MCF 10A (cell line): Measurements from ENCODE around the gene TEX10. TPM values are rescaled to one million over a fixed set of nuclear protein-coding genes. Genes with fewer than 3 reads are reported as not detected.

Experiments used
- BruUV-seq: library from RNA; stranded (reverse); fragments of 400-500 nt; replicated peaks from 2 replicates; lab custom pipeline; 2021; lab: Mats Ljungman, UMichigan
- CTCF ChIA-PET: fragments of 300-600 bp; sonication (Branson Sonifier 250); formaldehyde crosslinking; extraction: SDS; loops from one replicate; lab custom pipeline; 2021; ENCODE audit warnings: antibody characterized with exemption, inconsistent platforms; lab: Yijun Ruan, JAX
- POLR2A ChIA-PET: fragments of 300-600, 350-650 bp; sonication (Branson Sonifier 250); formaldehyde crosslinking; extraction: SDS; loops from one replicate; lab custom pipeline; 2020; ENCODE audit warnings: antibody characterized with exemption, inconsistent platforms; lab: Yijun Ruan, JAX
- DNase-seq: peaks from one replicate; pipeline ENCODE4 v3.0.0-alpha.2; 2018; ENCODE audit not compliant: unreplicated experiment
- H3K27ac Mint-ChIP-seq: one replicate; pipeline ENCODE4 v1.8.0; 2022; ENCODE audit warnings: mild to moderate bottlenecking, low read depth, mixed read lengths; ENCODE audit not compliant: unreplicated experiment
- H3K27me3 Mint-ChIP-seq: one replicate; pipeline ENCODE4 v1.8.0; 2022; ENCODE audit warnings: mixed read lengths; ENCODE audit not compliant: insufficient read depth, unreplicated experiment
- H3K36me3 Mint-ChIP-seq: one replicate; pipeline ENCODE4 v1.8.0; 2022; ENCODE audit warnings: mild to moderate bottlenecking, moderate library complexity, mixed read lengths; ENCODE audit not compliant: insufficient read depth, unreplicated experiment
- H3K4me1 Mint-ChIP-seq: one replicate; pipeline ENCODE4 v1.8.0; 2022; ENCODE audit warnings: mixed read lengths; ENCODE audit not compliant: insufficient read depth, unreplicated experiment
- H3K4me3 Mint-ChIP-seq: one replicate; pipeline ENCODE4 v1.8.0; 2022; ENCODE audit warnings: mild to moderate bottlenecking, moderate library complexity, mixed read lengths; ENCODE audit not compliant: unreplicated experiment
- H3K9me3 Mint-ChIP-seq: one replicate; pipeline ENCODE4 v1.8.0; 2022; ENCODE audit warnings: mixed read lengths; ENCODE audit not compliant: unreplicated experiment
- CTCF ChIP-seq: fragments of 200-600 bp; IDR thresholded peaks from one replicate; pipeline ENCODE4 v1.8.0; 2022; ENCODE audit warnings: antibody characterized with exemption, mild to moderate bottlenecking; ENCODE audit not compliant: unreplicated experiment
- intact Hi-C: fragments of 100-400 bp; cut with micrococcal nuclease; formaldehyde crosslinking; loops from 2 replicates; pipeline ENCODE4 v1.14.1; 2022
- total RNA-seq: library from RNA; stranded (reverse); gene quantifications from 2 replicates; pipeline ENCODE4 v1.2.3, GENCODE V29; 2022

The TEX10 gene
- total RNA-seq, 1 experiment from 2014 or later: 38.2 TPM

- Mint-ChIP-seq H3K36me3 (no peaks in the 10 kb centered on the region), H3K4me1 (peaks cover 6% of the 10 kb centered on the region), H3K4me3 (no peak overlapping the region), H3K9me3 (no peaks in the 10 kb centered on the region), H3K27me3 (no peaks in the 10 kb centered on the region), H3K27ac (no peak overlapping the region)
- intact Hi-C loops: loop anchor here (5.0 kb wide), 1 partner anchor 227 kb away; no protein-coding TSS in a partner anchor
- no TSS peak for BruUV-seq
- peak; percentile 9 for TF ChIP-seq CTCF
- ChIA-PET CTCF (interaction anchor here (1.0 to 1.4 kb wide), 3 partner anchors 48 to 70 kb away, joined by 3 to 6 read pairs (median 3); no protein-coding TSS in a partner anchor), POLR2A (interaction anchor here (0.6 to 1.0 kb wide), 2 partner anchors 9 to 17 kb away, joined by 4 to 6 read pairs; partner anchors contain the start of gene TEX10)
- DNase-seq: no peak
Measured at GRCh38 chr9:100370064-100370723, 17.5 kb upstream of the TEX10 start.

DNA sequence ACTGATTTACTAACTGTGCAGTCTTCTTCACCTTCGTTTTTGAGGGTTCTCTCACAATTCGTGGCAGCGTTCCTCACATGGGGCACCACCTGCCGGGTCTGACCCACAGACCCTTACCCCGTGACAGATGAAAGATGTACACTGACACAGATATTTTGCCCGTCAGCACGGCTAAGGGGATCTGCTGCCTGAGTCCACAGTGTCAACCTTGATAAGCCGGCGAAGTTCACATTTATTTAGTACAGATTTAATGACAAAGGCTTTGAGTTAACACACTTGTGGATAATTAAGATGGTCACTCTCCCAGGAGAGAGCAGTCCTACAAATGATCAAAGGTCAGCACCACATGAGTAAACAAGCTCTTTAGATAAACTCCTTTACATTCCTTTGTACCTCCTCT, 15.9 kb upstream of the TEX10 start:
- CTCF ChIA-PET: interaction anchor here (0.6 to 1.2 kb wide), 3 partner anchors 48 to 151 kb away, joined by 3 read pairs; no protein-coding TSS in a partner anchor
- intact Hi-C loops: no loop called here
- Mint-ChIP-seq H3K27me3 (no peaks in the 10 kb centered on the region), H3K4me1 (peaks cover 6% of the 10 kb centered on the region), H3K4me3 (no peak overlapping the region), H3K36me3 (no peaks in the 10 kb centered on the region), H3K27ac (no peak overlapping the region), H3K9me3 (no peaks in the 10 kb centered on the region)
- no TSS peak for BruUV-seq
- no peak for TF ChIP-seq CTCF
- no peak for DNase-seq
- POLR2A ChIA-PET: interaction anchor here (1.3 kb wide), 1 partner anchor 16 kb away, joined by 6 read pairs; the partner anchor contains the start of gene TEX10

DNA sequence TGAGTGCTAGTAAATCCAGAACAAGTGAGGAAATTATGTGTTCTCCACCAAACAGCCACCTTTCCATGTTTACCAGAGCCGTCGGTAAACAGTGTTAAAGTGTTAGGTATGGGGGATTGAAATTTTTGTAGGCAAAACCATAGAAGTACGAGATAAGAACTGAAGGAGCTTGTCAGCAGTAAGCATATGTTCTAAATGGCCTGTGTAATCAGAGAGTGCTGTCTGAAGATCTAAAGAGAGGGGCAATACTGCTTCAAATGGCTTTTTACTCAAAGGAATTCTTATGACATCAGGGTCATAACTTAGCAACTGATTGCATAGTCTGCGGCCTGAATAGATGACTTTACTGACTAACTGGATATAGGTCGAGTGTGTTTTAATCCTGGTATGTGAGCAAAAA, 13.4 kb upstream of the TEX10 start:
- Mint-ChIP-seq H3K4me3 (no peak overlapping the region), H3K36me3 (no peaks in the 10 kb centered on the region), H3K27me3 (no peaks in the 10 kb centered on the region), H3K27ac (no peak overlapping the region), H3K9me3 (no peaks in the 10 kb centered on the region), H3K4me1 (no peaks in the 10 kb centered on the region)
- no TSS peak for BruUV-seq
- intact Hi-C loops: no loop called here
- ChIA-PET CTCF (interaction anchor here (0.7 kb wide), 1 partner anchor 13 kb away, joined by 3 read pairs; the partner anchor contains the start of gene TEX10), POLR2A (interaction anchor here (0.8 kb wide), 1 partner anchor 10 kb away, joined by 3 read pairs; no protein-coding TSS in a partner anchor)
- DNase-seq: no peak
- TF ChIP-seq CTCF: no peak

DNA sequence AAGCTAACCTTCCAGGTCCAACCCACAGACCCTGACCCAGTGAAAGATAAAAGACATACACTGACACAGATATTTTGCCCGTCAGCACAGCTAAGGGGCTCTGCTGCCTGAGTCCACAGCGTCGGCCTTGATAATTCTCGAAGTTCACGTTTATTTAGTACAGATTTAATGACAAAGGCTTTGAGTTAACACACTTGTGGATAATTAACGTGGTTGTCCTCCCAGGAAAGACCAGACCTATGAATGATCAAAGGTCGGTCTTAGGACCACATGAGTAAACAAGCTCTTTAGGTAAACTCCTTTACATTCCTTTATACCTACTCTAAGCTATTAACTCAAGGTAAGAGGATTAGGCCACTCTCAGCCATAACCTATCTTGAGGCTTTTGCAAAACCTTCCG, 11.3 kb upstream of the TEX10 start:
- BruUV-seq: no TSS peak
- TF ChIP-seq CTCF: no peak
- ChIA-PET POLR2A (interaction anchor here (0.7 kb wide), 1 partner anchor 12 kb away, joined by 5 read pairs; the partner anchor contains the start of gene TEX10), CTCF (interaction anchor here (1.2 kb wide), 1 partner anchor 42 kb away, joined by 5 read pairs; no protein-coding TSS in a partner anchor)
- no peaks in the 10 kb centered on the region for H3K27me3 Mint-ChIP-seq
- H3K27ac Mint-ChIP-seq: no peak overlapping the region
- intact Hi-C loops: no loop called here
- H3K36me3 Mint-ChIP-seq: no peaks in the 10 kb centered on the region
- H3K4me3 Mint-ChIP-seq: no peak overlapping the region
- no peaks in the 10 kb centered on the region for H3K9me3 Mint-ChIP-seq
- DNase-seq: no peak
- H3K4me1 Mint-ChIP-seq: no peaks in the 10 kb centered on the region
